ENCODE measurements around the gene LIFR.

DNA sequence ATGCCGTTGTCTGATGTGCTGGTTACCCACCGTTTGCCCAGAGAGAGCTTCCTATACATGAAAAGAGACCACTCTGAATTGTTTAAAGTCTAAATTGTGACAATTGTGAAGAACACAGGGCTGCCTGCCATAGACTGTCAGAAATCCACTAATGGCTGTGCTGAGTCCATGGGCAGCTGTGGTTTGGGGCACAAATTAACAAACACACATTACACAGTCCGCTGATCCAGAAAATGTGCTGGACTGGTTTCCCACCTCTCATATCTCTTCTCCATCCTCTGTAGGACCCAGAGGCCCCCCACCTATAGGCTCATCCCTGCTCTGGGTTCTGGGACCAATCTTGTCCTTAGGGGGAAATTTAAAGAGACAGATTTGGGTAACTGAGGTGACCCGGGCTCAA is 19.0 kb upstream of the LIFR start:
- TF ChIP-seq, protein P1, sequence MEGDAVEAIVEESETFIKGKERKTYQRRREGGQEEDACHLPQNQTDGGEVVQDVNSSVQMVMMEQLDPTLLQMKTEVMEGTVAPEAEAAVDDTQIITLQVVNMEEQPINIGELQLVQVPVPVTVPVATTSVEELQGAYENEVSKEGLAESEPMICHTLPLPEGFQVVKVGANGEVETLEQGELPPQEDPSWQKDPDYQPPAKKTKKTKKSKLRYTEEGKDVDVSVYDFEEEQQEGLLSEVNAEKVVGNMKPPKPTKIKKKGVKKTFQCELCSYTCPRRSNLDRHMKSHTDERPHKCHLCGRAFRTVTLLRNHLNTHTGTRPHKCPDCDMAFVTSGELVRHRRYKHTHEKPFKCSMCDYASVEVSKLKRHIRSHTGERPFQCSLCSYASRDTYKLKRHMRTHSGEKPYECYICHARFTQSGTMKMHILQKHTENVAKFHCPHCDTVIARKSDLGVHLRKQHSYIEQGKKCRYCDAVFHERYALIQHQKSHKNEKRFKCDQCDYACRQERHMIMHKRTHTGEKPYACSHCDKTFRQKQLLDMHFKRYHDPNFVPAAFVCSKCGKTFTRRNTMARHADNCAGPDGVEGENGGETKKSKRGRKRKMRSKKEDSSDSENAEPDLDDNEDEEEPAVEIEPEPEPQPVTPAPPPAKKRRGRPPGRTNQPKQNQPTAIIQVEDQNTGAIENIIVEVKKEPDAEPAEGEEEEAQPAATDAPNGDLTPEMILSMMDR (conservative IDR thresholded peaks at IDR 0.05; ENCODE audit: low read depth, low read length): no peak
- TF ChIP-seq CHD1 (IDR thresholded peaks at IDR 0.05; ENCODE audit: low read depth, low read length): no peak
- no peak for TF ChIP-seq CEBPB (IDR thresholded peaks at IDR 0.05; ENCODE audit: low read depth, low read length)
- TF ChIP-seq NFE2L2 (IDR thresholded peaks at IDR 0.05; ENCODE audit: low read depth, low read length): no peak
- TF ChIP-seq, protein P2, sequence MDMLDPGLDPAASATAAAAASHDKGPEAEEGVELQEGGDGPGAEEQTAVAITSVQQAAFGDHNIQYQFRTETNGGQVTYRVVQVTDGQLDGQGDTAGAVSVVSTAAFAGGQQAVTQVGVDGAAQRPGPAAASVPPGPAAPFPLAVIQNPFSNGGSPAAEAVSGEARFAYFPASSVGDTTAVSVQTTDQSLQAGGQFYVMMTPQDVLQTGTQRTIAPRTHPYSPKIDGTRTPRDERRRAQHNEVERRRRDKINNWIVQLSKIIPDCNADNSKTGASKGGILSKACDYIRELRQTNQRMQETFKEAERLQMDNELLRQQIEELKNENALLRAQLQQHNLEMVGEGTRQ (IDR thresholded peaks at IDR 0.05; ENCODE audit: low read depth, low read length): no peak
- TF ChIP-seq MXI1 (IDR thresholded peaks at IDR 0.05; ENCODE audit: borderline replicate concordance, low read depth, low read length): no peak
- no peak for TF ChIP-seq POLR2A (IDR thresholded peaks at IDR 0.05; ENCODE audit: low read depth, low read length)
- no peak for TF ChIP-seq RCOR1 (IDR thresholded peaks at IDR 0.05; ENCODE audit: insufficient replicate concordance, low read length)
- no peak for TF ChIP-seq BHLHE40 (IDR thresholded peaks at IDR 0.05; ENCODE audit: low read depth, low read length)
- TF ChIP-seq SMC3 (IDR thresholded peaks at IDR 0.05; ENCODE audit: low read depth, low read length): no peak
- TF ChIP-seq RFX5 (IDR thresholded peaks at IDR 0.05; ENCODE audit: low read depth, low read length): no peak
